Prostate gland (tissue), 2 donors: Measurements from ENCODE around the gene DGKB.

Source experiments
- CTCF ChIP-seq, 4 experiments: fragments of 200-600 bp in 2 of 4; fragments of 450-650 bp in 2 of 4; sonication (generic) in 2 of 4; IDR thresholded peaks; 1 replicate in 3 of 4; 2 replicates in 1 of 4; pipeline ENCODE4 v1.5.1; 2016 to 2019; ENCODE audit warnings: antibody characterized with exemption in 4 of 4, mild to moderate bottlenecking in 2 of 4, moderate library complexity in 2 of 4
- POLR2A ChIP-seq: fragments of 450-650 bp; IDR thresholded peaks from one replicate; pipeline ENCODE4 v1.6.1; 2016; ENCODE audit warnings: antibody characterized with exemption, mild to moderate bottlenecking
- POLR2AphosphoS5 ChIP-seq: sonication (generic); formaldehyde crosslinking; IDR thresholded peaks from one replicate; pipeline ENCODE4 v1.6.1; 2017; ENCODE audit warnings: antibody characterized with exemption

- no peak for TF ChIP-seq CTCF (IDR thresholded peaks at IDR 0.05)
- no peak for TF ChIP-seq POLR2AphosphoS5
- no peak for TF ChIP-seq POLR2A
These were observed 359.9 kb downstream of the DGKB start for GRCh38 chr7:14542624-14543023.
